Activated naive CD4-positive, alpha-beta T cell treated with anti-CD3 and anti-CD28 coated beads, Interleukin-2, amount 50 U/mL, for 16 hours (primary cell): ENCODE measurements around the gene NEU4.
"Not testable (repeated sequence)": the region's sequence is repeated elsewhere in the genome, so short reads cannot be mapped to it uniquely, and the experiment has no call there.

Experiments
- DNase-seq: peaks from one replicate; pipeline ENCODE4 v3.0.0-alpha.2; 2020

NEU4 gene

GRCh38 chr2:241814393-241814642 is 5.3 kb downstream of the NEU4 start:
- DNase-seq = no peak

- no peak for DNase-seq
Observed at GRCh38 chr2:241814643-241815476, 5.9 kb downstream of the NEU4 start.

- DNase-seq = no peak
Observed at GRCh38 chr2:241815477-241816430, 6.8 kb downstream of the NEU4 start.

- DNase-seq = no peak
Observed at GRCh38 chr2:241816431-241817121, 7.6 kb downstream of the NEU4 start.

- DNase-seq = no peak
Observed at GRCh38 chr2:241817126-241817820, 8.3 kb downstream of the NEU4 start.

- not testable (repeated sequence) for DNase-seq
Observed at GRCh38 chr2:241817821-241818215, 8.8 kb downstream of the NEU4 start.

- no peak for DNase-seq
Observed at GRCh38 chr2:241818229-241818942, 9.4 kb downstream of the NEU4 start.

- DNase-seq = no peak
Observed at GRCh38 chr2:241818943-241819270, 9.9 kb downstream of the NEU4 start.

GRCh38 chr2:241819947-241820624 is 11.1 kb downstream of the NEU4 start:
- not testable (repeated sequence) for DNase-seq

GRCh38 chr2:241820625-241821384 is 11.8 kb downstream of the NEU4 start:
- no peak for DNase-seq

- DNase-seq = no peak
Observed at GRCh38 chr2:241821460-241822263, 12.7 kb downstream of the NEU4 start.

GRCh38 chr2:241822264-241822623 is 13.3 kb downstream of the NEU4 start:
- no peak for DNase-seq

GRCh38 chr2:241823531-241824437 is 14.8 kb downstream of the NEU4 start:
- DNase-seq = not testable (repeated sequence)

- DNase-seq = no peak
Observed at GRCh38 chr2:241827394-241827793, 18.4 kb downstream of the NEU4 start.

- no peak for DNase-seq
Observed at GRCh38 chr2:241833101-241833663, 24.2 kb downstream of the NEU4 start.

GRCh38 chr2:241833756-241834526 is 24.9 kb downstream of the NEU4 start:
- DNase-seq = not testable (repeated sequence)

GRCh38 chr2:241834527-241835210 is 25.7 kb downstream of the NEU4 start:
- DNase-seq = no peak
